ENCODE results near the gene NOS1AP. TPM values are rescaled to one million over a fixed set of nuclear protein-coding genes. Genes with fewer than 3 reads are reported as not detected.

NOS1AP gene
- total and polyA plus RNA-seq, 9 of the 15 experiments (the other 6 are each of a cell fraction or from before 2014, with no cell fraction given), result 0.07 to 1.5 (median 0.22) TPM

DNA sequence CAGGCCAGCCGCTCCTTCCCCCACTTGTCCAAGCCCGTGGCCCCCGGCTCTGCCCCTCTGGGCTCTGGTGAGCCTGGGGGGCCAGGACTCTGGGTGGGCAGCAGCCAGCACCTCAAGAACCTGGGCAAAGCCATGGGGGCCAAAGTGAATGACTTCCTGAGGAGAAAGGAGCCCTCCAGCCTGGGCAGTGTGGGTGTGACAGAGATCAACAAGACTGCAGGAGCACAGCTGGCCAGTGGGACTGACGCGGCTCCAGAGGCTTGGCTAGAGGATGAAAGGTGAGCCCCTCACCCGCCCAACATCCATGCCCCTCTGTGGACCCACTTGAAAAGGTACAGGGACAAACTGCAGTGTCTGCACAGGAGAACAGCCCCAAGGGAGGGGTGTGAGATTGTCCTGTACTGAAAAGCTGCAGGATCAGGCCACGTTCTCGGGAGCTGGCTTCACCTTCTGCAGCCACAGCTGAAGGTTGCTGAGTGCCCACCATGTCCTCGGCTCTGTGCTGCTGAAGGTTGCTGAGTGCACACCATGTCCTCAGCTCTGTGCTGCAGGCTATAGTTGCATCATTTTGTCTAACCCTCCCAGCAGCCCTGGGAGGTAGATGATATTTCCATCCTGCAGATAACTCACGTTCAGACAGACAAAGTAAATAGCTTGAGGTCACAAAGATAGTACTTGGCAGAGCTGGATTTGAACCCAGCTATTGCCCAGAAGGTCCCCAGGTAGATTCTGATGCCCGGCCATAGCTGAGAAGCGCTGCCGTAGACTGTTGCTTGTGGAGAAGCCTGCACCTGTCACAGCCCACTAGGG lies 312.7 kb downstream of the NOS1AP start (continued):
- TF ChIP-seq, protein P1, sequence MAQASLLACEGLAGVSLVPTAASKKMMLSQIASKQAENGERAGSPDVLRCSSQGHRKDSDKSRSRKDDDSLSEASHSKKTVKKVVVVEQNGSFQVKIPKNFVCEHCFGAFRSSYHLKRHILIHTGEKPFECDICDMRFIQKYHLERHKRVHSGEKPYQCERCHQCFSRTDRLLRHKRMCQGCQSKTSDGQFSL (CRISPR knock-in tag; IDR thresholded peaks at IDR 0.05), result no peak
- TF ChIP-seq, protein P1 (tag; IDR thresholded peaks at IDR 0.05), result no peak
- no peak for TF ChIP-seq BDP1 (IDR thresholded peaks at IDR 0.05; ENCODE audit: insufficient read depth, insufficient read length)
- TF ChIP-seq, protein P2, sequence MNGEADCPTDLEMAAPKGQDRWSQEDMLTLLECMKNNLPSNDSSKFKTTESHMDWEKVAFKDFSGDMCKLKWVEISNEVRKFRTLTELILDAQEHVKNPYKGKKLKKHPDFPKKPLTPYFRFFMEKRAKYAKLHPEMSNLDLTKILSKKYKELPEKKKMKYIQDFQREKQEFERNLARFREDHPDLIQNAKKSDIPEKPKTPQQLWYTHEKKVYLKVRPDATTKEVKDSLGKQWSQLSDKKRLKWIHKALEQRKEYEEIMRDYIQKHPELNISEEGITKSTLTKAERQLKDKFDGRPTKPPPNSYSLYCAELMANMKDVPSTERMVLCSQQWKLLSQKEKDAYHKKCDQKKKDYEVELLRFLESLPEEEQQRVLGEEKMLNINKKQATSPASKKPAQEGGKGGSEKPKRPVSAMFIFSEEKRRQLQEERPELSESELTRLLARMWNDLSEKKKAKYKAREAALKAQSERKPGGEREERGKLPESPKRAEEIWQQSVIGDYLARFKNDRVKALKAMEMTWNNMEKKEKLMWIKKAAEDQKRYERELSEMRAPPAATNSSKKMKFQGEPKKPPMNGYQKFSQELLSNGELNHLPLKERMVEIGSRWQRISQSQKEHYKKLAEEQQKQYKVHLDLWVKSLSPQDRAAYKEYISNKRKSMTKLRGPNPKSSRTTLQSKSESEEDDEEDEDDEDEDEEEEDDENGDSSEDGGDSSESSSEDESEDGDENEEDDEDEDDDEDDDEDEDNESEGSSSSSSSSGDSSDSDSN (IDR thresholded peaks at IDR 0.05; ENCODE audit: borderline replicate concordance in 1 of 2, low read depth in 2 of 2, low read length in 2 of 2), result no peak
- no peak for TF ChIP-seq TGIF2 (CRISPR knock-in tag; IDR thresholded peaks at IDR 0.05)
- no peak for TF ChIP-seq ZFP36 (IDR thresholded peaks at IDR 0.05; ENCODE audit: low read depth, low read length, partially characterized antibody)
- TF ChIP-seq, protein P3, sequence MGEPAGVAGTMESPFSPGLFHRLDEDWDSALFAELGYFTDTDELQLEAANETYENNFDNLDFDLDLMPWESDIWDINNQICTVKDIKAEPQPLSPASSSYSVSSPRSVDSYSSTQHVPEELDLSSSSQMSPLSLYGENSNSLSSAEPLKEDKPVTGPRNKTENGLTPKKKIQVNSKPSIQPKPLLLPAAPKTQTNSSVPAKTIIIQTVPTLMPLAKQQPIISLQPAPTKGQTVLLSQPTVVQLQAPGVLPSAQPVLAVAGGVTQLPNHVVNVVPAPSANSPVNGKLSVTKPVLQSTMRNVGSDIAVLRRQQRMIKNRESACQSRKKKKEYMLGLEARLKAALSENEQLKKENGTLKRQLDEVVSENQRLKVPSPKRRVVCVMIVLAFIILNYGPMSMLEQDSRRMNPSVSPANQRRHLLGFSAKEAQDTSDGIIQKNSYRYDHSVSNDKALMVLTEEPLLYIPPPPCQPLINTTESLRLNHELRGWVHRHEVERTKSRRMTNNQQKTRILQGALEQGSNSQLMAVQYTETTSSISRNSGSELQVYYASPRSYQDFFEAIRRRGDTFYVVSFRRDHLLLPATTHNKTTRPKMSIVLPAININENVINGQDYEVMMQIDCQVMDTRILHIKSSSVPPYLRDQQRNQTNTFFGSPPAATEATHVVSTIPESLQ (CRISPR knock-in tag; IDR thresholded peaks at IDR 0.05), result 0 out of 2 replicates have a peak, but pooled peaks have one; percentile 29
- 0 out of 2 replicates have a peak, but pooled peaks have one; percentile 17 for TF ChIP-seq CBFA2T3 (IDR thresholded peaks at IDR 0.05)
- 0 out of 2 replicates have a peak, but pooled peaks have one; percentile 6 for TF ChIP-seq JUND (IDR thresholded peaks at IDR 0.05; ENCODE audit: borderline replicate concordance, low read depth, low read length)
- no peak for TF ChIP-seq JUND (tag; IDR thresholded peaks at IDR 0.05; ENCODE audit: borderline replicate concordance, low read depth, low read length)
- TF ChIP-seq ZC3H11A (IDR thresholded peaks at IDR 0.05; ENCODE audit: low read depth, low read length), result no peak
- TF ChIP-seq, protein P4, sequence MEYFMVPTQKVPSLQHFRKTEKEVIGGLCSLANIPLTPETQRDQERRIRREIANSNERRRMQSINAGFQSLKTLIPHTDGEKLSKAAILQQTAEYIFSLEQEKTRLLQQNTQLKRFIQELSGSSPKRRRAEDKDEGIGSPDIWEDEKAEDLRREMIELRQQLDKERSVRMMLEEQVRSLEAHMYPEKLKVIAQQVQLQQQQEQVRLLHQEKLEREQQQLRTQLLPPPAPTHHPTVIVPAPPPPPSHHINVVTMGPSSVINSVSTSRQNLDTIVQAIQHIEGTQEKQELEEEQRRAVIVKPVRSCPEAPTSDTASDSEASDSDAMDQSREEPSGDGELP (CRISPR knock-in tag; IDR thresholded peaks at IDR 0.05; ENCODE audit: borderline replicate concordance), result peak; percentile 28; the same call in 1 of the 2 replicates
- TF ChIP-seq RBM14 (IDR thresholded peaks at IDR 0.05; ENCODE audit: borderline replicate concordance, insufficient read depth, low read depth, low read length), result no peak
- TF ChIP-seq CBX5 (IDR thresholded peaks at IDR 0.05; ENCODE audit: borderline replicate concordance, low read depth), result no peak
- TF ChIP-seq CEBPB (tag; IDR thresholded peaks at IDR 0.05), result no peak
